ENCODE measurements around the gene SGMS1.
"Not testable (repeated sequence)": the region's sequence is repeated elsewhere in the genome, so short reads cannot be mapped to it uniquely, and the experiment has no call there.

The SGMS1 gene

GRCh38 chr10:50426485-50426884 lies 197.3 kb downstream of the SGMS1 start:
- no peak for DNase-seq (ENCODE audit: low read depth in 2 of 2)

GRCh38 chr10:50425215-50425614 lies 198.5 kb downstream of the SGMS1 start:
- DNase-seq (ENCODE audit: low read depth in 2 of 2) = not testable (repeated sequence)

GRCh38 chr10:50423448-50423847 lies 200.3 kb downstream of the SGMS1 start:
- no peak for DNase-seq (ENCODE audit: low read depth in 2 of 2)

- DNase-seq (ENCODE audit: low read depth in 2 of 2) = no peak
Measured at GRCh38 chr10:50422259-50422658, 201.5 kb downstream of the SGMS1 start.

DNA sequence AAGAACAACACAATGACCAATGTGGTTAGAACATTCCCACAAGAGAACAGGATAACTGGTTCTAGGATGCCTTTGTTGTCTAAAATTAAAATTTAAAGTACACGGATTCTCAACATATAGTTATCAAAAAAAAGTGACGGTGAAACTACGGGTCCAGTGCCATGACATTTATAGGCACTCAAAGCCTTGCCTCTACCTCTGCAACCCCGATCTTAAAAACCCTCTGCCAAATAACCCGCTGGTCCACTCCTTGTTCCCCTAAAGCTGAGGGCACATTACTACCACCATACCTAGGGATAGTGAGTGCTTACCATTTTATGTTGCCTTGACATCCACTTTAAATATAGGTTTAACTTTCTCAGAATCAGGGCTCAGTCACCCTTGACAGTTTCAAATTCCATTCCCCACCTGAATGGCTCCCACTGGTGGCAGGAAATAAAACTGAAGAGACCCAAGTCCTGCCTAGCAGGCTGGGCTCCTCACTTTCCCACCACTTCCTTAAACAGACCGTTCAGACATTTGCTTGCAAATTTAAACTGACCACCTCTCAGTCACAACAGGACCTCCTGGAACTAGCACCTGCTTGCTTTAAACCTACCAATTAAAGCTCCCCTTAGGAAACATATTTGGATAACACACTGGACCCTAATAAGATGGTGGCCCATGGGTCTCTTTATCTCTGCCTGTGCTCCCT lies 202.6 kb downstream of the SGMS1 start:
- DNase-seq (ENCODE audit: low read depth in 2 of 2) = no peak

DNA sequence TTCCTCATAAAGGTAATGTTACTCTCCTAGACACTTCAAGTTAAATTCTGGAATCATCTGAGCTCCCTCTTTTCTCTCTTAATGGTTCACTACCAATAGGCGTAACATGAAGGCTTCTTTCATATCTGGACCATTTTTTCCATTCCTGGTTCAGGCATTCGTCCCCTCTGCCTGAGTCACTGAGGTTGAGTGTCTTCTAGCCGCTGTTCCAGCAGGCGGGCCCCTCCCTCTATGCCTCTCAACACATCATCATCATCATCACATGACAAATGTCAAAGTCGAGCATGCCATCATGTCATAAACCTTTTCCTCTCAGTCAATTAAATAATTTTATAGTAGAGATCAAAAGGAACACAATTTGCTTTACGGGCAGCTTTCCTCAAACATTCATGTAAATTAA lies 203.6 kb downstream of the SGMS1 start:
- DNase-seq (ENCODE audit: low read depth in 2 of 2) = no peak

DNA sequence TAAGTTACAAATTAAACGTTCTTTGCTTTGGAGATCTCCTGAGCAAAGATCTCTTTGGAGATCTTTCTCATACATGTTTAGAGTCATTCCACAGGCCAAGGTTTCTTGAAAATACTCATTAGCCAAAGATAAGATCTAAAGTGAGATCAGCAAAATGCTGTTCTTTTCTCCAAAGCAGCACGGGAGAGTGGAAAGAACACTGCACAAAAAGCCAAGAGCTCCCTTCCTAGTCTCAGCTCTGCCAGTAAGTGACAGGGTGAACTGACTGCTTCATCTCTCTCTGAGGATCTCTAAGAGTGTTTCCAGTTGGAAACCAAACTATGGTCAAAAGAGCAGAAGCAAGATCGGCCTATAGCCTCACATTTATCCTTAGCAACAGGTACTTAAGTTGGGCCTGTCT lies 204.0 kb downstream of the SGMS1 start:
- DNase-seq (ENCODE audit: low read depth in 2 of 2) = no peak

DNA sequence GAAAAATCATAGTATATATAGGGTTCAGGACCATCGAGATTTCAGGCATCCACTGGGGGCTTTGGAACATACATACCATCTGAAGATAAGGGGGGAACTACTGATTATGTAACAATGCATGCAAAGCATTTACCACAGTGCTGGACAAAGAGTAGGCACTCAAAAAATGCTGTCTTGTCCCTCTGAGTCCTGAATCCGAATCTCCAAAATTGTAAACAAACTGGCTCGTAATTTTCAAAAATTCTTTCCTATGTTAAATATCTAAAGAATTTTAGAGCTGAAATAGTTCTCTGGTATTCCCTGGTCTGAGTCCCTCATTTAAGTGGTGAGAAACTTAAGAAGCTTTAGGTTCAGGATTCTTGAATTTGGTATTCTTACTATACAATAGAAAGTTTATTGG lies 204.7 kb downstream of the SGMS1 start:
- no peak for DNase-seq (ENCODE audit: low read depth in 2 of 2)

- peak; percentile 62 to 63 for DNase-seq (ENCODE audit: low read depth in 2 of 2)
Measured at GRCh38 chr10:50417886-50418830, 205.6 kb downstream of the SGMS1 start.

- no peak for DNase-seq (ENCODE audit: low read depth in 2 of 2)
Measured at GRCh38 chr10:50417486-50417885, 206.3 kb downstream of the SGMS1 start.

DNA sequence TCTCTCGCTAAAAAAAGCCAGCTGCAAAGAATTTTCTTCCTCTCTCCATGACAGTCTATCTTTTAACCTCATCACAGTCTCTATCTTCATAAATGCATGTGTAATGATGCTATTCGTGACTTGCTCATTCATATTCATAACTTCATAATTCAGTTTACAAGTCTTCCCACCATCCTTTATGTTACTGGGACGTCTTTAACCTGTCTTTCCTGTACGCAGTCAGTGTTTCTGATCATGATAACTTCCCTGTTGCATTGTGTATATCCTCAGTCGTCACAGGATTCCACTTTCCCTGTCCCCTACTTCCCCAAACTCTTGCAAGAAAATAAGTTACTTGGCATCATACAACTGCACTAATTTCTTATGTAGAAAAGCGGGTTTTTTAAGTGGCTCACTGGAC lies 206.9 kb downstream of the SGMS1 start:
- DNase-seq (ENCODE audit: low read depth in 2 of 2) = no peak

GRCh38 chr10:50416181-50416824 lies 207.5 kb downstream of the SGMS1 start:
- no peak for DNase-seq (ENCODE audit: low read depth in 2 of 2)

DNA sequence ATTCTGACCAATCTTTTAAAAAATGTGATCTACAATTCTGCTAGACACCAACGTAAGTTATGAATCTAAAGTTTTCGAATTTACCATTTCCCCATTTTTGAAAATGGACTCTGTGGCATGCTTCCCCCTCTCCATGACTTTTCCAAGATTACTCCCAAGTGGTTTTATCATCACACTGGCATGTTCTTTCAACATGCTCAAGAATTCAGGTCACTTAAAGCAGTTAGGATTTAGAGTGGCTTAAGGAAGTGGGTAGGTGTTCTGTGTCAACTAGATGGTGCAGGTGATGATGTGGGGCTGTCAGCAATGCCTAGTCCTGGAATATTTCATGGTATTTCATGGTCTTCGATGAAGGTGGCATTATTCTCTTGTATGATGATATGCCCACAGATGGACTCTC lies 208.5 kb downstream of the SGMS1 start:
- DNase-seq (ENCODE audit: low read depth in 2 of 2) = no peak

GRCh38 chr10:50410066-50410811 lies 213.5 kb downstream of the SGMS1 start:
- no peak for DNase-seq (ENCODE audit: low read depth in 2 of 2)

- DNase-seq (ENCODE audit: low read depth in 2 of 2) = no peak
Measured at GRCh38 chr10:50407076-50407801, 216.5 kb downstream of the SGMS1 start.

DNA sequence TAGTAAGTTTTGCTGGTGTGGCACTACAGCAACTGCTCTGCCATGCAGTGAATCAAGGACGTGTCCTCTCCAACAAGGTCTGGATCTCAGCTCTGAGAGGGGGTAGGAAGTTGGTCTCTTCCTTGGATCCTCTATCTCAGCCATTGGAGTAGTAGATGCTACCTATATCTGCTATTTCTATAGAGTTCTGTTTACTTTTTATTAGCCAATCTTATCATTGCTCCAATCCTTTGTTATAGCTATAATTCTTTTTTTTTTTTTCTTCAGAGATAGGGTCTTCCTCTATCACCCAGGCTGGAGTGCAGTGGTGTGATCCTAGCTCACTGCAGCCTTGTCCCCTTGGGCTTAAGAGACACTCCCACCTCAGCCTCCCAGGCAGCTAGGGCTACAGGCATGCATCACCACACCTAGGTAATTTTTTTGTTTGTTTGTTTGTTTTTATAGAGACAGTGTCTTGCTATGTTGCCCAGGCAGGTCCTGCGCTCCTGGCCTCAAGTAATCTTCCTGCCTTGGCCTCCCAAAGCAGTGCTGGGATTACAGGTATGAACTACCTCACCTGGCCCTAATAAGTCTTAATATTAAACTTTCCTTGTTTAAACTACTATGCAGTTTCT lies 217.2 kb downstream of the SGMS1 start:
- DNase-seq (ENCODE audit: low read depth in 2 of 2) = no peak

GRCh38 chr10:50405723-50406122 lies 218.0 kb downstream of the SGMS1 start:
- no peak for DNase-seq (ENCODE audit: low read depth in 2 of 2)

- DNase-seq (ENCODE audit: low read depth in 2 of 2) = no peak
Measured at GRCh38 chr10:50404021-50404773, 219.6 kb downstream of the SGMS1 start.

- DNase-seq (ENCODE audit: low read depth in 2 of 2) = no peak
Measured at GRCh38 chr10:50403074-50403473, 220.7 kb downstream of the SGMS1 start.

GRCh38 chr10:50402466-50402865 lies 221.3 kb downstream of the SGMS1 start:
- DNase-seq (ENCODE audit: low read depth in 2 of 2) = no peak
